ENCODE measurements around the gene SERF2. TPM values are rescaled to one million over a fixed set of nuclear protein-coding genes. Genes with fewer than 3 reads are reported as not detected.
A peak's percentile ranks its signal among the peaks of the same experiment; 100 is the strongest.
"Not testable (repeated sequence)": the region's sequence is repeated elsewhere in the genome, so short reads cannot be mapped to it uniquely, and the experiment has no call there.

The SERF2 gene
- total RNA-seq, 2 donors from 2014 or later: 618 to 766 TPM

DNA sequence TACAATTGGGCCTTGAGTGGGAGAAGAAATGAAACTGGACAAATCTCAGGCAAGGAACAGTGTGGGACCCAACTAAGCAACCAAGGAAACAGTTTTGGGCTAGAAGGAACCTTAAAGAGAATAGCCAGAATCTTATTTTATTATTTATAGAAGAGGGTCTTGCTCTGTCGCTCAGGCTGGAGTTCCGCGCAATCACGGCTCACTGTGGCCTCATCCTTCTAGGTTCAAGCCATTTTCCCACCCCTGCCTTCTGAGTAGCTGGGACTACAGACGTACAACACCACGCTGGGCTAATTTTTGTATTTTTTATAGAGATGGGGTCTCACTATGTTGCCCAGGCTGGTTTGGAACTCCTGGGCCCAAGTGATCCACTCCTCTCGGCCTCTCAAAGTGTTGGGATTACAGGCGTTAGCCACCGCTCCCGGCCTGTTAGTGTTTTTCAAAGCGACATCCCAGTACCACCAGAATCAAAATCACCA is 33.9 kb downstream of the SERF2 start:
- intact Hi-C loops (cut with DNase I): no loop called here
- no peak for DNase-seq (ENCODE audit: low spot score)

GRCh38 chr15:43826508-43827341 is 34.6 kb downstream of the SERF2 start, which contains the start of gene WDR76:
TSS of gene WDR76 (plus strand) at chr15:43827002. CDS start at chr15:43827033, 31 bp downstream.
- intact Hi-C loops (cut with DNase I): no loop called here
- DNase-seq (ENCODE audit: low spot score): peak; percentile 95

- no peak for DNase-seq (ENCODE audit: low spot score)
- intact Hi-C loops (cut with DNase I): no loop called here
Measured at GRCh38 chr15:43828061-43828657, 36.0 kb downstream of the SERF2 start.

- intact Hi-C loops (cut with DNase I); DNase-seq (ENCODE audit: low spot score): not testable (repeated sequence)
Measured at GRCh38 chr15:43829951-43830540, 37.9 kb downstream of the SERF2 start.

DNA sequence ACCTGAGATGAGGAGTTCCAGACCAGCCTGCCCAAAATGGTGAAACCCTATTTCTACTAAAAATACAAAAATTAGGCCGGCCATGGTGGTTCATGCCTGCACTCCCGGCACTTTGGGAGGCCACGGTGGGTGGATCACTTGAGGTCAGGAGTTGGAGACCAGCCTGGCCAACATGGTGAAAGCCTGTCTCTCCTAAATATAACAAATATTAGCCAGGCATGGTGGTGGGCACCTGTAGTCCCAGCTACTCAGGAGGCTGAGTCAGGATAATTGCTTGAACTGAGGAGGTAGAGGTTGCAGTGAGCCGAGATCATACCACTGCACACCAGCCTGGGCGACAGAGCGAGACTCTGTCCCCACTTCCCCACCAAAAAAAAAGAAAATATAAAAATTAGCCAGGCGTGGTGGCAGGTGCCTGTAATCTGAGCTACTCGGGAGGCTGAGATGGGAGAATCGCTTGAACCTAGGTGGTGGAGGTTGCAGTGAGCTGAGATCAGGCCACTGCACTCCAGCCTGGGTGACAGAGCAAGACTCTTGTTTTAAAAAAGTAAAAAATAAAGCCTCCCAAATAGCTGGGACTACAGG is 38.7 kb downstream of the SERF2 start:
- DNase-seq (ENCODE audit: low spot score); intact Hi-C loops (cut with DNase I): not testable (repeated sequence)

GRCh38 chr15:43831519-43832052 is 39.5 kb downstream of the SERF2 start:
- intact Hi-C loops (cut with DNase I); DNase-seq (ENCODE audit: low spot score): not testable (repeated sequence)

GRCh38 chr15:43832485-43832884 is 40.4 kb downstream of the SERF2 start:
- not testable (repeated sequence) for DNase-seq (ENCODE audit: low spot score)

DNA sequence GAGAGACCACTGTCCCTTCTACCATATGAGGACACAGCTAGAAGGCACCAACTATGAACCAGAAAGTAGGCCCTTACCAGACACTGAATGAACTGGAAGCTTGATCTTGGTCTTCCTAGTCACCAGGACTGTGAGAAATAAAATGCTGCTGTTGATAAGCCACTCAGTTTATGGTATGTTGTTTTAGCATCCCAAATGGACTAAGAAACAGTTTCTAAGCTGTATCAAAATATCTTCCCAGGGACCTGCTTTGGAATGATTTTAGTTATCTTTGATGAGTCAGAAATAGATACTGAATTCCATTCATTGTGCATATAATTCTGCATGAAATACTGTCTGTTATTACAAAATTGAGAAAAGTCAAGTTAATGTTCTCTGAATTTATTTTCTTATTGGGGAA is 53.3 kb downstream of the SERF2 start:
- DNase-seq (ENCODE audit: low spot score): no peak

More at GRCh38 chr15:43832485-43832884, 40.4 kb downstream of the SERF2 start:
- intact Hi-C loops (cut with DNase I): not testable (repeated sequence)

More for the DNA sequence above, 53.3 kb downstream of the SERF2 start:
- intact Hi-C loops (cut with DNase I): no loop called here

Small RNAs within 50 kb of the gene (microRNA-seq; reads per million reads assigned to microRNA genes)
- 0 reads per million in 2 donors for gene MIR1282 (ENCODE audit: borderline microRNAs expressed in 2 of 2)

Other genes with a start within 250 kb of the SERF2 start
- gene PPIP5K1, start 202.1 kb upstream of the SERF2 start, total RNA-seq: 10 to 100 TPM; 22.7 to 31.5 TPM
- not detected for gene CKMT1B, start 198.3 kb upstream of the SERF2 start, total RNA-seq
- under 1 TPM; 0.19 to 0.56 TPM for gene STRC, start 173.5 kb upstream of the SERF2 start, total RNA-seq
- gene CATSPER2, start 143.5 kb upstream of the SERF2 start, total RNA-seq: 1 to 10 TPM; 3.1 to 3.2 TPM
- not detected for gene CKMT1A, start 98.5 kb upstream of the SERF2 start, total RNA-seq
- gene PDIA3, start 45.9 kb upstream of the SERF2 start, total RNA-seq: 100 to 1,000 TPM; 258 to 368 TPM
- gene ELL3, start 15.4 kb upstream of the SERF2 start, total RNA-seq: 1 to 10 TPM; 2.2 TPM
- gene SERINC4, start 7.9 kb downstream of the SERF2 start, total RNA-seq: not detected
- 10 to 100 TPM; 11.3 to 11.9 TPM for gene HYPK, start 8.3 kb downstream of the SERF2 start, total RNA-seq
- gene MFAP1, start 32.4 kb downstream of the SERF2 start, total RNA-seq: 10 to 100 TPM; 16.6 to 17.7 TPM
- gene WDR76, start 34.7 kb downstream of the SERF2 start, total RNA-seq: 1 to 10 TPM; 3.9 to 6.2 TPM

All from posterior vena cava (tissue), 2 donors.